ENCODE measurements around the gene CD300A.

Gene CD300A

GRCh38 chr17:74525781-74526288, 59.4 kb downstream of the CD300A start:
- DNase-seq (ENCODE audit: low read depth in 1 of 2, low spot score in 1 of 2): no peak
- Histone ChIP-seq H3K27me3 (ENCODE audit: insufficient read depth, poor library complexity, severe bottlenecking) (no peaks in the 10 kb centered on the region), H3K4me3 (replicated peaks; ENCODE audit: insufficient read depth, low read length) (no peak overlapping the region), H3K27ac (replicated peaks) (no peak overlapping the region)
- TF ChIP-seq REST (IDR thresholded peaks at IDR 0.05; ENCODE audit: insufficient replicate concordance, low read depth): no peak
- TF ChIP-seq POLR2AphosphoS5 (IDR thresholded peaks at IDR 0.05; ENCODE audit: low read depth): no peak
- no peak for TF ChIP-seq CTCF (IDR thresholded peaks at IDR 0.05; ENCODE audit: insufficient read depth, low read length)
- TF ChIP-seq SPI1 (IDR thresholded peaks at IDR 0.05; ENCODE audit: borderline replicate concordance, low read depth): no peak
- TF ChIP-seq GABPA (IDR thresholded peaks at IDR 0.05; ENCODE audit: low read depth): no peak

GRCh38 chr17:74526681-74527080, 60.2 kb downstream of the CD300A start:
- TF ChIP-seq POLR2AphosphoS5 (IDR thresholded peaks at IDR 0.05; ENCODE audit: low read depth) (no peak), SPI1 (IDR thresholded peaks at IDR 0.05; ENCODE audit: borderline replicate concordance, low read depth) (no peak), GABPA (IDR thresholded peaks at IDR 0.05; ENCODE audit: low read depth) (no peak), CTCF (IDR thresholded peaks at IDR 0.05; ENCODE audit: insufficient read depth, low read length) (no peak), REST (IDR thresholded peaks at IDR 0.05; ENCODE audit: insufficient replicate concordance, low read depth) (no peak)
- Histone ChIP-seq H3K27ac (replicated peaks) (peak overlapping the region; percentile 31), H3K27me3 (ENCODE audit: insufficient read depth, poor library complexity, severe bottlenecking) (no peaks in the 10 kb centered on the region), H3K4me3 (replicated peaks; ENCODE audit: insufficient read depth, low read length) (no peak overlapping the region)
- no peak for DNase-seq (ENCODE audit: low read depth in 1 of 2, low spot score in 1 of 2)

- peak; percentile 82 for TF ChIP-seq SPI1 (IDR thresholded peaks at IDR 0.05; ENCODE audit: borderline replicate concordance, low read depth)
- no peak for TF ChIP-seq POLR2AphosphoS5 (IDR thresholded peaks at IDR 0.05; ENCODE audit: low read depth)
- peak overlapping the region; percentile 31 for H3K27ac ChIP-seq (replicated peaks)
- peak in 1 of 2 experiments; percentile 48 for DNase-seq (ENCODE audit: low read depth in 1 of 2, low spot score in 1 of 2)
- H3K27me3 ChIP-seq (ENCODE audit: insufficient read depth, poor library complexity, severe bottlenecking): no peaks in the 10 kb centered on the region
- H3K4me3 ChIP-seq (replicated peaks; ENCODE audit: insufficient read depth, low read length): no peak overlapping the region
Measured at GRCh38 chr17:74527081-74527480, 60.6 kb downstream of the CD300A start.

- Histone ChIP-seq H3K27ac (replicated peaks) (peak overlapping the region; percentile 31), H3K4me3 (replicated peaks; ENCODE audit: insufficient read depth, low read length) (no peak overlapping the region), H3K27me3 (ENCODE audit: insufficient read depth, poor library complexity, severe bottlenecking) (no peaks in the 10 kb centered on the region)
- DNase-seq (ENCODE audit: low read depth in 1 of 2, low spot score in 1 of 2): no peak
- TF ChIP-seq POLR2AphosphoS5 (IDR thresholded peaks at IDR 0.05; ENCODE audit: low read depth) (no peak), GABPA (IDR thresholded peaks at IDR 0.05; ENCODE audit: low read depth) (no peak)
Measured at GRCh38 chr17:74527756-74528155, 61.3 kb downstream of the CD300A start.
